ENCODE results near the gene CYYR1.

- no peak for TF ChIP-seq EP300 (conservative IDR thresholded peaks at IDR 0.05; ENCODE audit: poor library complexity, severe bottlenecking)
- TF ChIP-seq, protein P1, sequence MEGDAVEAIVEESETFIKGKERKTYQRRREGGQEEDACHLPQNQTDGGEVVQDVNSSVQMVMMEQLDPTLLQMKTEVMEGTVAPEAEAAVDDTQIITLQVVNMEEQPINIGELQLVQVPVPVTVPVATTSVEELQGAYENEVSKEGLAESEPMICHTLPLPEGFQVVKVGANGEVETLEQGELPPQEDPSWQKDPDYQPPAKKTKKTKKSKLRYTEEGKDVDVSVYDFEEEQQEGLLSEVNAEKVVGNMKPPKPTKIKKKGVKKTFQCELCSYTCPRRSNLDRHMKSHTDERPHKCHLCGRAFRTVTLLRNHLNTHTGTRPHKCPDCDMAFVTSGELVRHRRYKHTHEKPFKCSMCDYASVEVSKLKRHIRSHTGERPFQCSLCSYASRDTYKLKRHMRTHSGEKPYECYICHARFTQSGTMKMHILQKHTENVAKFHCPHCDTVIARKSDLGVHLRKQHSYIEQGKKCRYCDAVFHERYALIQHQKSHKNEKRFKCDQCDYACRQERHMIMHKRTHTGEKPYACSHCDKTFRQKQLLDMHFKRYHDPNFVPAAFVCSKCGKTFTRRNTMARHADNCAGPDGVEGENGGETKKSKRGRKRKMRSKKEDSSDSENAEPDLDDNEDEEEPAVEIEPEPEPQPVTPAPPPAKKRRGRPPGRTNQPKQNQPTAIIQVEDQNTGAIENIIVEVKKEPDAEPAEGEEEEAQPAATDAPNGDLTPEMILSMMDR (IDR thresholded peaks at IDR 0.05; ENCODE audit: poor library complexity, severe bottlenecking), result no peak
- no peak for TF ChIP-seq POLR2AphosphoS5 (IDR thresholded peaks at IDR 0.05)
- TF ChIP-seq RAD21 (conservative IDR thresholded peaks at IDR 0.05), result no peak
- TF ChIP-seq EZH2 (IDR thresholded peaks at IDR 0.05; ENCODE audit: borderline replicate concordance, insufficient read depth, low read length, poor library complexity, severe bottlenecking), result no peak
- TF ChIP-seq, protein P2, sequence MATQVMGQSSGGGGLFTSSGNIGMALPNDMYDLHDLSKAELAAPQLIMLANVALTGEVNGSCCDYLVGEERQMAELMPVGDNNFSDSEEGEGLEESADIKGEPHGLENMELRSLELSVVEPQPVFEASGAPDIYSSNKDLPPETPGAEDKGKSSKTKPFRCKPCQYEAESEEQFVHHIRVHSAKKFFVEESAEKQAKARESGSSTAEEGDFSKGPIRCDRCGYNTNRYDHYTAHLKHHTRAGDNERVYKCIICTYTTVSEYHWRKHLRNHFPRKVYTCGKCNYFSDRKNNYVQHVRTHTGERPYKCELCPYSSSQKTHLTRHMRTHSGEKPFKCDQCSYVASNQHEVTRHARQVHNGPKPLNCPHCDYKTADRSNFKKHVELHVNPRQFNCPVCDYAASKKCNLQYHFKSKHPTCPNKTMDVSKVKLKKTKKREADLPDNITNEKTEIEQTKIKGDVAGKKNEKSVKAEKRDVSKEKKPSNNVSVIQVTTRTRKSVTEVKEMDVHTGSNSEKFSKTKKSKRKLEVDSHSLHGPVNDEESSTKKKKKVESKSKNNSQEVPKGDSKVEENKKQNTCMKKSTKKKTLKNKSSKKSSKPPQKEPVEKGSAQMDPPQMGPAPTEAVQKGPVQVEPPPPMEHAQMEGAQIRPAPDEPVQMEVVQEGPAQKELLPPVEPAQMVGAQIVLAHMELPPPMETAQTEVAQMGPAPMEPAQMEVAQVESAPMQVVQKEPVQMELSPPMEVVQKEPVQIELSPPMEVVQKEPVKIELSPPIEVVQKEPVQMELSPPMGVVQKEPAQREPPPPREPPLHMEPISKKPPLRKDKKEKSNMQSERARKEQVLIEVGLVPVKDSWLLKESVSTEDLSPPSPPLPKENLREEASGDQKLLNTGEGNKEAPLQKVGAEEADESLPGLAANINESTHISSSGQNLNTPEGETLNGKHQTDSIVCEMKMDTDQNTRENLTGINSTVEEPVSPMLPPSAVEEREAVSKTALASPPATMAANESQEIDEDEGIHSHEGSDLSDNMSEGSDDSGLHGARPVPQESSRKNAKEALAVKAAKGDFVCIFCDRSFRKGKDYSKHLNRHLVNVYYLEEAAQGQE (IDR thresholded peaks at IDR 0.05; ENCODE audit: borderline replicate concordance), result no peak
Observed at GRCh38 chr21:26597981-26598380, 24.9 kb upstream of the CYYR1 start.

All from neural cell (in vitro differentiated cells).